Measurements from ENCODE around the gene PLEKHN1. TPM values are rescaled to one million over a fixed set of nuclear protein-coding genes. Genes with fewer than 3 reads are reported as not detected.

Gene PLEKHN1
- total and polyA plus RNA-seq, 2 donors (not counting 3 experiments of a cell fraction or from before 2014, with no cell fraction given), result 0.29 to 0.88 TPM

DNA sequence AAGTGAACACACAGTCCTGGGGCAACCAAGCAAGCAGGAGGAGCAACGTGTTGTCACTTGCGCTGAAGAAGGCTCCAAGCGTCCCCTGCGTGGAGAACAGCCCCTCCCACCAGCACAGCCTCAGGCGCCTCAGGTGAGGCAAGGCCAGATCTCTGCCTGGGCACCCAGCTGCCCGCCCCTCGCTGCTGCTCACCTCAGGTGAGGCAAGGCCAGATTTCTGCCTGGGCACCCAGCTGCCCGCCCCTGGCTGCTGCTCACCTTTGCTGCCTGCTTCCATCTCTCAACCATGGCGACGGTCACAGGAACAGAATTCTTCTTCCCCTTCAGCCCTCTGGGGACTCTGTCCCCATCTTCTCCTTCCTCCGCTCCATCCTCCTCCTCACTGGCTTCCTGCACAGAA is 9.6 kb upstream of the PLEKHN1 start:
- no peak overlapping the region for H3K9ac ChIP-seq (replicated peaks; ENCODE audit: extremely low read depth, insufficient read depth, low read length)
- no peak overlapping the region for H3K27ac ChIP-seq (ENCODE audit: insufficient read depth, low read depth, low read length)
- no peak overlapping the region for H2AFZ ChIP-seq (ENCODE audit: low read depth, low read length)
- dilution Hi-C loops (cut with MboI; ENCODE audit: extremely low pct_ligation_motif_present, low sequenced_read_pairs) (no loop called here), intact Hi-C loops (cut with micrococcal nuclease) (loop anchor here (5.0 kb wide), 1 partner anchor 34 kb away; the partner anchor contains the start of gene SAMD11)
- H3K36me3 ChIP-seq (ENCODE audit: control insufficient read depth in 2 of 2, extremely low read depth in 1 of 2, insufficient read depth in 2 of 2, low read length in 2 of 2), result peaks cover 0 to 44% of the 10 kb centered on the region in 2 experiments
- TF ChIP-seq EZH2 (IDR thresholded peaks at IDR 0.05; ENCODE audit: borderline replicate concordance, low read depth, low read length, severe bottlenecking) (no peak), POLR2A (IDR thresholded peaks at IDR 0.05; ENCODE audit: low read depth, low read length) (no peak), FOS (IDR thresholded peaks at IDR 0.05; ENCODE audit: borderline replicate concordance, insufficient read depth, low read length) (no peak), JUN (IDR thresholded peaks at IDR 0.05; ENCODE audit: borderline replicate concordance, insufficient read depth, insufficient read length, low read depth) (no peak), GATA2 (IDR thresholded peaks at IDR 0.05; ENCODE audit: insufficient read depth, insufficient read length, low read depth, low read length) (no peak), POLR2AphosphoS5 (IDR thresholded peaks at IDR 0.05; ENCODE audit: insufficient read depth, low read depth, low read length) (no peak), CTCF (IDR thresholded peaks at IDR 0.05; ENCODE audit: extremely low read depth in 1 of 2, insufficient read depth in 1 of 2, low read depth in 1 of 2, low read length in 2 of 2) (no peak), MYC (IDR thresholded peaks at IDR 0.05; ENCODE audit: low read depth, low read length) (no peak)
- TF ChIP-seq, protein P1, sequence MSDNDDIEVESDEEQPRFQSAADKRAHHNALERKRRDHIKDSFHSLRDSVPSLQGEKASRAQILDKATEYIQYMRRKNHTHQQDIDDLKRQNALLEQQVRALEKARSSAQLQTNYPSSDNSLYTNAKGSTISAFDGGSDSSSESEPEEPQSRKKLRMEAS (IDR thresholded peaks at IDR 0.05; ENCODE audit: insufficient read depth, insufficient read length), result no peak
- no peak for FAIRE-seq
- no peaks in the 10 kb centered on the region for H3K27me3 ChIP-seq (ENCODE audit: control insufficient read depth in 2 of 2, insufficient read depth in 2 of 2, low read length in 2 of 2)
- ChIA-PET CTCF (no interaction called here), POLR2A (no interaction called here)
- no peaks in the 10 kb centered on the region for H4K20me1 ChIP-seq (replicated peaks; ENCODE audit: control insufficient read depth, extremely low read depth, insufficient read depth, low read length)
- DNase-seq (ENCODE audit: low read depth, low spot score), result no peak
- H3K9me1 ChIP-seq (replicated peaks; ENCODE audit: control insufficient read depth, extremely low read depth, insufficient read depth, low read length), result no peaks in the 10 kb centered on the region
- peaks cover 18% of the 10 kb centered on the region for H3K79me2 ChIP-seq (ENCODE audit: control insufficient read depth, insufficient read depth, low read length)
- BruUV-seq (replicated peaks), result no TSS peak
- no peak overlapping the region for H3K4me2 ChIP-seq (ENCODE audit: insufficient read depth, low read length)
- H3K9me3 ChIP-seq (replicated peaks; ENCODE audit: control insufficient read depth, insufficient read depth, low read length), result no peaks in the 10 kb centered on the region
- peaks cover 5% of the 10 kb centered on the region for H3K4me1 ChIP-seq (ENCODE audit: control insufficient read depth, extremely low read depth, insufficient read depth, low read length)
- H3K4me3 ChIP-seq (replicated peaks in 1 of 3; ENCODE audit: insufficient read depth in 1 of 3, low read depth in 1 of 3, low read length in 3 of 3), result no peak overlapping the region

All from endothelial cell of umbilical vein (primary cell).